Prostate gland (tissue), 2 donors: ENCODE data around the gene MRPL3.

Experiments used
- POLR2A ChIP-seq: fragments of 450-650 bp; IDR thresholded peaks from one replicate; pipeline ENCODE4 v1.6.1; 2016; ENCODE audit warnings: antibody characterized with exemption, mild to moderate bottlenecking
- POLR2AphosphoS5 ChIP-seq: sonication (generic); formaldehyde crosslinking; IDR thresholded peaks from one replicate; pipeline ENCODE4 v1.6.1; 2017; ENCODE audit warnings: antibody characterized with exemption
- TF ChIP-seq, protein P1 (sequence below), 4 experiments: fragments of 200-600 bp in 2 of 4; fragments of 450-650 bp in 2 of 4; sonication (generic) in 2 of 4; IDR thresholded peaks; 1 replicate in 3 of 4; 2 replicates in 1 of 4; pipeline ENCODE4 v1.5.1; 2016 to 2019; ENCODE audit warnings: antibody characterized with exemption in 4 of 4, mild to moderate bottlenecking in 2 of 4, moderate library complexity in 2 of 4

DNA sequence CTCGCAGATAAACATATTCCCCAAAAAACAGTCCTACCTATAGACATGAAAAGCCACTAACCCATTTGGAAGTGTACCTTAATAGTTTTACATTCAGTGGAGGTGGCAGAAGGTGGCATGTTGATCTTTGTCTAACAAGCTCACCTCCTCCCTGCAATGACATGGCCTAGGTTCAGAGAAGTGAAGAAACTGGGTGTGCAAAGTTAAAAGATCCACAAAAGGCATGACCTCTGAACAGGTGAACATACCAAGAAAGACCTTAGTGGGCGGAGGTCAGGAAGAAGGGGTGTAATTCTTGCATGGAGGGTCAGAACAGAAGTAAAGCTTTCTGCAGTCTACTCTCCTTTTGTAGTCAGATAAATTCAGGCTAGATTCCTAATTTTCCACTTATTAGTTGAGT lies 822 bp downstream of the MRPL3 start:
- TF ChIP-seq, protein P1, sequence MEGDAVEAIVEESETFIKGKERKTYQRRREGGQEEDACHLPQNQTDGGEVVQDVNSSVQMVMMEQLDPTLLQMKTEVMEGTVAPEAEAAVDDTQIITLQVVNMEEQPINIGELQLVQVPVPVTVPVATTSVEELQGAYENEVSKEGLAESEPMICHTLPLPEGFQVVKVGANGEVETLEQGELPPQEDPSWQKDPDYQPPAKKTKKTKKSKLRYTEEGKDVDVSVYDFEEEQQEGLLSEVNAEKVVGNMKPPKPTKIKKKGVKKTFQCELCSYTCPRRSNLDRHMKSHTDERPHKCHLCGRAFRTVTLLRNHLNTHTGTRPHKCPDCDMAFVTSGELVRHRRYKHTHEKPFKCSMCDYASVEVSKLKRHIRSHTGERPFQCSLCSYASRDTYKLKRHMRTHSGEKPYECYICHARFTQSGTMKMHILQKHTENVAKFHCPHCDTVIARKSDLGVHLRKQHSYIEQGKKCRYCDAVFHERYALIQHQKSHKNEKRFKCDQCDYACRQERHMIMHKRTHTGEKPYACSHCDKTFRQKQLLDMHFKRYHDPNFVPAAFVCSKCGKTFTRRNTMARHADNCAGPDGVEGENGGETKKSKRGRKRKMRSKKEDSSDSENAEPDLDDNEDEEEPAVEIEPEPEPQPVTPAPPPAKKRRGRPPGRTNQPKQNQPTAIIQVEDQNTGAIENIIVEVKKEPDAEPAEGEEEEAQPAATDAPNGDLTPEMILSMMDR (IDR thresholded peaks at IDR 0.05) = no peak
- TF ChIP-seq POLR2AphosphoS5 (no peak), POLR2A (no peak)
